ENCODE results near the gene C5orf34.
A peak's percentile ranks its signal among the peaks of the same experiment; 100 is the strongest.
"Not testable (repeated sequence)": the region's sequence is repeated elsewhere in the genome, so short reads cannot be mapped to it uniquely, and the experiment has no call there.

The C5orf34 gene
- 3.1 to 6.7 (median 6.2) reads per million in 3 experiments for total RNA-seq

- DNase-seq, result peak; percentile 89
These were observed at the start of gene C5orf34 for GRCh38 chr5:43514816-43515677. Gene C5orf34 (minus strand): TSS chr5:43515148. CDS start chr5:43509339, 5,809 bp downstream.

GRCh38 chr5:43564289-43564850 is 49.4 kb upstream of the C5orf34 start:
- no peak for DNase-seq

DNA sequence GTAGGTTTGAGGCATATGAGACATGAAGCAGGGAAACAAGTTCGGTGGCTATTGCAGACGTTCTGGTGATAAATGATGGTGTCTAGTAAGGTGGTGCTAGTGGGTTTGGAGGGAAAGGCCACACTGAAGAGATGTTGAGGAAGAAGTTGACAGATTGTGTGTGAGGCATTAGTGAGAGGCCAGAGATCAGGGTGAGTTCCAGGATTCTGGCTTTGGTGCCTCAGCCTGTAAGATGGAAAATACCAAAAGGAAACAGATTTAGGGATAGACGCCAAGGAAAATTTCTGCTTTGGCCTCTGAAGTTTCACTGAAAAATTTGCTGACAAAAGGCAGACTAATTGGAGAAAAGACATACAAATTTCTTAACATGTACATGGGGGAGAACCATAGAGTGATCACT is 48.4 kb upstream of the C5orf34 start:
- DNase-seq, result no peak

DNA sequence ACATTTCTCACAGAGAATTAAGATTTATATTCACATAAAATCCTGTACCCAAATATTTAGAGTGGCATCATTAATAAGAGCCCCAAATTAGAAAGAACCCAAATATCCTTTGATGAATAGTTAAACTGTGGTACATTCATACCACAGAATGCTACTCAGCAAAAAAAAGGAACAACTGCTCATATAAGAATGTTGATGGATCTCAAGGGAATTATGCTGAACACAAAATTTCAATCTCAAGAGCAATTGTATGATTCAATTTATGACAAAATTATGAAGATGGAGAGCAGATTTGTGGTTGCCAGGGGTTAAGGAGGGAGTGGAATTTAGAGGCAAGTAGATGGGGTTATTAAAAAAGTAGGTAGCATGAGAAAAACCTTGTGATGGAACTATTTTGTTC is 46.4 kb upstream of the C5orf34 start:
- DNase-seq, result no peak

DNA sequence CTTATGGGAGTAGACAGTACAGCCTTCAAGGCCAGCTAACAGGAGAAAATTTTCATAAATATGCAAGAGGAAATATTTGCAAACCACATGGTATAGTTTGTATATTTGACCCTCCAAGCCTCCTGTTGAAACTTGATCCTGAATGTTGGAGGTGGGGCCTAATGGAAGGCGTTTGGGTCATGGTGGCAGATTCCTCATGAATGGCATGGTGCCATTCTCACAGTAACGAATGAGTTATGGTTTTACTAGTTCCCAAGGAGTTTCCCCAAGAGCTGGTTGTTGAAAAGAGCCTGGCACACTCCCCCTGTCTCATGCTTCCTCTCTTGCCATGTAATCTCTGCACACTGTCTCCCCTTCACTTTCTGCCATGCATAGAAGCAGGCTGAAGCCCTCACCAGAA is 45.2 kb upstream of the C5orf34 start:
- no peak for DNase-seq

DNA sequence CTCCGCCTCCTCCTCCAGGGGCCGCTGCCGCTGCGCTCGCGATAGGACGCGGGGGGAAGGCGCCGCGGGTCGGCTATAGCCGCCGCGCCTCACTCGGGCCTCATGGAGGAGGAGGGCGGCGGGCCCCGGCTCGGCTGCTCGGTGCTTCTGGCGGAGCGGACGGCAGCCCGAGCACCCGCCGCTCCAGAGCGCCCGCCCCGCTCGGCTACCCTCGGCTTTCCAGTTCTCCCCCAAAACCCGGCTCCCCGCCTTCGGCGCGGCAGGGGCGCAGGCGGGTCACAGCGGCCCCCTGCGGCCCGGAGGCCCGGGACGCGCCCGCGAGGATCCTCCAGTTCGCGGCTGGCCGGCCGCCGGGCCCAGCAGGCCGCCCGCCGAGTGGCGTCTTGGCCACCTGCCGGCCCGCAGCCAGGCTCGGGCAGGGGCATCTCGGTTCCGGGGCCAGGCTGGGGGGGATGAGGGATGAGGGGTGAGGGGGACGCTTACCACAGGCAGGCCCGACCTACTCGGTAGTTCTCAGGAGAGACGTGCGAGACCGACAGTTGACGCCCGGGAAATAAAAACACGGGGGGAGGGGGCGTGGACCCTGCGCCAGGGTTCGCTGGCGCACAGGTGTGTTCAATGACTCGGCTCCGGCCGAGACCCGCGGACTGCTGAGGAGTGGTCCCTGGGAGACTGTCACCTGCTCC is 42.1 kb upstream of the C5orf34 start, which contains the start of gene PAIP1:
Gene PAIP1, minus strand, starts transcription at position 221 of the 686 bp plus-strand sequence. CDS start 231 bp downstream, outside the sequence.
- DNase-seq, result peak; percentile 86

DNA sequence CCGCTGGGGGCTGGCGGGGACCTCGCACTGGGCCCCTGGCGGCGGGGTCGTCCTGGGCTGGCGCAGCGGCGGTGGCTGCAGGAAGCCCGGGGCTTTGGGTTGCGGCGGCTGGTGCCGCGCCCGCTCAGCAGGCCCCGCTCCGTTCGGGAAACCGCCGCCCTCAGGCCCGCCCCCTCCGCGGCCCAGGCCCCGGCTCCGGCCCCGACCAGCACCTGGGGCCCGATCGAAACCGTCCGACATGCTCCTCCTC is 41.6 kb upstream of the C5orf34 start:
- DNase-seq, result not testable (repeated sequence)

DNA sequence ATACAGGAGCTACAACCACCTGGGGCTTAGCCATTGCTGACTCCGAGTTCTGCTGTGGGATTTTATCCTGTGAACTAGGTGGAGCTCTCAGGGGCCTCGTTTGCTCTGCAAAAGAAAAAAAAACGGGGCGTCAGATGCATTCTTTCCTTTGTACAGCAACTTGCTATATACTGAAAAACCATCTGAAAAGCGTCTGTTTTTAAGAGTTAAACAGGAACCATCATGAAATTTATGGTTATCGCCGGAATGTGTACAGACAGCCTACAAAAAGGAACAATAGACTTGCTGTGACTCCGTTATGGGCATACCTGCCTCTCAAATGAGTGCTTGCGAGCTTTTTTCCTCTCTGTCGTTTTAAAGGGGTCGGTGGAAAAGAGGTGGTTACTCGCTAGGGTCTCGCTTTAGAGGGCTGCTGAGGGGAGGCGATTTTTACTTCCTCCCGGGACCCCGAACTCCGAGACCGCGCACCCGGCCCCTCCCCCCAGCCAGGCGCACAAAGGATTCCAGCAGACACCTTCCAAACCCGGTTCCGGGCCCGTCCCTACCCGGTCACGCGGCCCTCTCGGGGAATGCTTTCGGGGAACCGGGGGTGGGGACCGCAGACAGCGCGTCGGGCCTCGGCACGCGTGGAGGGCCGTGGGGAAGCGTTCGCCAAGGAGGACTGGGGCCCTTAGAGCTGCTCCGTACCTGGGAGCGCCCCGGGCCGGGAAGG is 41.1 kb upstream of the C5orf34 start:
- DNase-seq, result no peak

GRCh38 chr5:43554497-43554896 is 39.5 kb upstream of the C5orf34 start:
- DNase-seq, result no peak

- no peak for DNase-seq
These were observed 38.4 kb upstream of the C5orf34 start for GRCh38 chr5:43553381-43553780.

DNA sequence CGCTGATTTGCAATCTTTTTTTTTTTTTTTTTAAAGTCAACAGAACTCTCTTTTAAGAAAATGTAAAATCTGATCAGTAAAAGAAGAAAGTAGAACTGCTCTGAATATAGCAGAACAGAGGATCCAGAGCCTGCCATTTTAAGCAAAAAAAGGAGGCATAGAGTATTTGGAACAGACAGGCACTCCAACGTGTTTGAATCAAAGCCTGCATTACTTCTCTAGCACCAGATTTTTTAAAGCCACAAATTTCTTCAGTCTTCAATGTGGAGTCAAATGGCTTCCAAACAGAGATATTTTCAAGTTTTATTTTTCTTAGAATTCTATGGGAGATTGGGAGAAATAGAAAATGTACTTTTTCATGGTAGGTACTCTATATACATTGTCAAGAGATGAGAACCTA is 36.8 kb upstream of the C5orf34 start:
- no peak for DNase-seq

- not testable (repeated sequence) for DNase-seq
These were observed 34.3 kb upstream of the C5orf34 start for GRCh38 chr5:43549272-43549671.

DNA sequence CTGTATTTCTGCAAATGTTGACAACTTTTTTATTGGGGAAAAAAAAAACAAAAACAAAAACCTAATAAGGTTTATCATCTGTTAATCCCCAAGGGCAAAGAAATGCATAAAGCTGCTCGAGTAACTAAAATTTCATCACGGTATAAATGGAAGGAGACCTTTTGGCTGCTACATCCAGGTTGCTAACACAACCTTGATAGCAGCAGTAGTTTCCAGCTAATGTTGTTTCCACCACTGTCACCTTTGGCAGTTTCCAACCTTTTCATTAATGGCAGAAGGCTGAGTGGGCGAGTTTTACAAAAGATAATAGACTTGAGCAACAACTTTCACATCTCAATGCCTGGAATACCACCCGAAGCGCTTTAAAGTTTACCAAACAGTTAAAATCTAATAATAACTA is 33.4 kb upstream of the C5orf34 start:
- DNase-seq, result no peak

GRCh38 chr5:43547532-43547931 is 32.6 kb upstream of the C5orf34 start:
- DNase-seq, result no peak

DNA sequence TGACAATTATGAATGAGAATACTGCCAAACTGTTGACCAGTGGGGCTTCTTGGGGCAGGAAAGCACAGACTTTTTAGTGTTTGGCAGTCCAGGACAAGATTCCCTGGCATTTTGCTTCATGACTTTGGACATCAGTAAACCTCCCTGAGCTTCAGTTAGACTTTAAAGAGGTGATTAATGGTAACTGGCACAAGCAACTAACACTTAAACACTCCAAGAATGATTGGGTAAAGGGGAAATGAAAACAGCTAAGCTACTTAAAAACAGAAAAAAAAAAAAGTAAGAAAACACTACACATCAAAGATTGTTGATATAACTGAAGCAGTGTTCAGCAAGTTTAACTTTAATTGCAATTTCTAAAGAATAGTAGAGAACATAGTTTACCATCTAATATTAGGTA is 28.5 kb upstream of the C5orf34 start:
- no peak for DNase-seq

- DNase-seq, result no peak
These were observed 25.8 kb upstream of the C5orf34 start for GRCh38 chr5:43540746-43541145.

- no peak for DNase-seq
These were observed 22.0 kb upstream of the C5orf34 start for GRCh38 chr5:43536972-43537371.

DNA sequence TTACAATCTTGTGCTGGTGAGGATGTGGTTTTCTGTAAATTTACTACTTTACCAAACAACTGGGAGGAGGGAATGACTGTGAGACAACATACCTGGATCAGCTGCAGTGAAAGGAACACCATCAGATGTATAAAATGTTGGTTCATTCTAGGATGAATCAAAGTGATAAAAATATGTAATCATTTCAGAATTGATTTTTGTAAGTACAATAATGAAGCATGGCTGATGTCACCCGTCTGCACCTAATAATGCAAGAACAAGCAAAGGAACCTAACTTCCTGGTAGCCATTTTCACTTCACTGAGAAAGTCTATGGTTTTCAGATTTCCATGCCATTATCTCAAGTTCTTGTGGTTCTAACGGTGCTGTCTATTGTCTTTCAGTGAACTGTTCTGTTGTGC is 18.7 kb upstream of the C5orf34 start:
- no peak for DNase-seq

DNA sequence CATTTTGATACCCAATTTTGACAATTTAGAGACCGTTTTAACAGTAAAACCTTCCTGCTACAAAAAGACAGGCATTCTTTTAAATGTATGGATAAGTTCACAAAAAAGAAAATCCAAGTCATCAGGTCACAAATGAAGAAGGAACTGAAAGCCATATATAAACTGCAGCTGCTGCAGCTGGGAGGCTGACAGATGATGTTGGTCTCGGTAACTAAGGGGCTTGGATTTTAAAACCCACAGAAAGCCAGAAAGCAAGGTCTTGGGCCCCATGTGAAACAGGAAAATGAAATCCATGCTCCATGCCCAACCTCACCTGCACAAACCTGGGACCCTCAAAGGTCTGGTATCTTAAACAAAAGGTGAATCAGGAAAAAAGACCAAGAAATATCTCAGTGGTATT is 15.7 kb upstream of the C5orf34 start:
- DNase-seq, result no peak

DNA sequence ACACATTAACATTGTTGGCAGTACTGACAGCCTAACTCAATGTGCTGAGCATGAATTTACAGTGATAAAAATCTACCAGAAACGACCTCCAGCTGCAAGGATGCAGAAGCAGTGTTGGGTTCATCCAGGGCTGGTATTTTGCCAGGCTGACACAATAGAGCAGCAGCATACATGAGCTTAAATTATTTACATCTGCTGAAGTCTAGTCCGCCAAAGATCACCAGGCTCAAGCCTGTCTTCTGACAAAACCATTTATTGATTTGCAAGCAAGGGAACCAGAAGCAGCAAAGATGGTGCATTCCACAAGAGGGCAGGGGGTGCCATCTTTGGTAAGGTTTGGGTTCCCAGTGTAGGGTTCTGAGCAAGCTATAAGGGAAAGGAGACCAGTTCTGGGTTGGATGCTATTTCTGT is 8.7 kb upstream of the C5orf34 start:
- no peak for DNase-seq

DNA sequence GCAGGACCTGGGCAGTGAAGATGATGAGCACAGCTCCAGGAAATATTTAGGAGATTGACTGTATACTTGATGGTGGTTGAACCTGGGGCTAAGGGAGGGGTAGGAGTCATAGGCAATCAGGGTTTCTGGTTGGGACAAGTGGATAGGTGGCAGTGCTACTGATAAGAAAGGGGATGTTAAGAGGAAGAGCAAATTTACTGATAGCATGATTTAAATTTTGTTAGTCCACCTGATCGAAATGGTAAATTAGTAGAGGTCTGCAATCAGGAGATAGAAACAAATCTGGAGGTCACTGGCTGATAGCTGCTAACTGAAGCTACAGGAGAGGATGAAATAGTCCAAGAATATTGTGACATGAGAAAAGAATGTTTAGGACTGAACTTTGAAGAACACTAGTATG is 5.7 kb upstream of the C5orf34 start:
- no peak for DNase-seq

- DNase-seq, result no peak
These were observed 715 bp upstream of the C5orf34 start for GRCh38 chr5:43515678-43516048.

GRCh38 chr5:43514471-43514815 is 505 bp downstream of the C5orf34 start:
- DNase-seq, result no peak

GRCh38 chr5:43514025-43514424 is 923 bp downstream of the C5orf34 start:
- DNase-seq, result no peak
